ENCODE measurements around the gene LRIT1.

DNA sequence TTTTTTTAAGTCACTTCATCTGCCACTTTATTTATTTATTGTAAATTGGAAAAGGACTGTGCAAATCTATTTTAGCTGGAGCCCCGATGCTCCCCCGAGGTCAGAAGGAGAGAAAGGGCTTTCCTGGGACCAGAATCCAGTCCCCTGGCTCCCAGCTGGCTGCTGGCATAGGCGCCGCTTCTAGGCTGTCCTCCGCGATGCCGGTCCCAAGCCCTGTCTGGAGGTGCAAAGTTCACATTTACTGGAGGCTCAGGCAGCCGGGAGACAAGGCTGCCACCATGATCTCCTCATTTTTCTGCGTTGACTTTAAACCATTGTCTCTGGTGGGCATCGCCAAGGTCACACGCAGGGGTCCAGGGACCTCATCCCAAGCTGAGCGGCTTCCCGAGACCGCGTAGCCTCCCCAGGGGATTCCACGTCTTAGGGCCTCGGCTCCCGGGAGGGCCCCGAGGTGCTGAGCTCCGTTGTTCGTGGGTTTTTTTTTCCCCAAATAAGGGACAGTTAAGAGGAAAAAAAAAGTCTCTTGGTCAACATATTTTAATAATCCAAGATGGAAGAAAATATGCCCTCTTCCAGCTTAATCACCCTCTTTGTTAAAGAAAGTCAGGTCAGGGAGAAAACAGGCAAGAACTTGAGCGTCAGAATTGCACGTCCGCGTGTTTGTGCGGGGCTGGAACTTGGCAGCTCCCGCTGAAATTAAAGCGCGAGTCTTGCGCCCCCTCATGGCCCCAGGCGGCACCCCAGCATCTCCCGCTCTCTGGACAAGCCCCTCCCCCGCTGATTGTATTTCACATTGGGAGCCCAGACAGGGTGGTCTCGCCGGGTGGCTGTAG is 15.4 kb upstream of the LRIT1 start:
- TF ChIP-seq, protein P1, sequence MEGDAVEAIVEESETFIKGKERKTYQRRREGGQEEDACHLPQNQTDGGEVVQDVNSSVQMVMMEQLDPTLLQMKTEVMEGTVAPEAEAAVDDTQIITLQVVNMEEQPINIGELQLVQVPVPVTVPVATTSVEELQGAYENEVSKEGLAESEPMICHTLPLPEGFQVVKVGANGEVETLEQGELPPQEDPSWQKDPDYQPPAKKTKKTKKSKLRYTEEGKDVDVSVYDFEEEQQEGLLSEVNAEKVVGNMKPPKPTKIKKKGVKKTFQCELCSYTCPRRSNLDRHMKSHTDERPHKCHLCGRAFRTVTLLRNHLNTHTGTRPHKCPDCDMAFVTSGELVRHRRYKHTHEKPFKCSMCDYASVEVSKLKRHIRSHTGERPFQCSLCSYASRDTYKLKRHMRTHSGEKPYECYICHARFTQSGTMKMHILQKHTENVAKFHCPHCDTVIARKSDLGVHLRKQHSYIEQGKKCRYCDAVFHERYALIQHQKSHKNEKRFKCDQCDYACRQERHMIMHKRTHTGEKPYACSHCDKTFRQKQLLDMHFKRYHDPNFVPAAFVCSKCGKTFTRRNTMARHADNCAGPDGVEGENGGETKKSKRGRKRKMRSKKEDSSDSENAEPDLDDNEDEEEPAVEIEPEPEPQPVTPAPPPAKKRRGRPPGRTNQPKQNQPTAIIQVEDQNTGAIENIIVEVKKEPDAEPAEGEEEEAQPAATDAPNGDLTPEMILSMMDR (IDR thresholded peaks at IDR 0.05 in 2 of 3, conservative IDR thresholded peaks at IDR 0.05 in 1 of 3; ENCODE audit: borderline replicate concordance in 1 of 3, insufficient read depth in 1 of 3, low read depth in 2 of 3, low read length in 2 of 3): peak; percentile 57 to 88 (median 85); a peak in 5 of 6 replicates
- TF ChIP-seq RAD21 (IDR thresholded peaks at IDR 0.05; ENCODE audit: low read depth) (peak; percentile 55), EZH2phosphoT487 (IDR thresholded peaks at IDR 0.05; ENCODE audit: borderline replicate concordance) (no peak), POLR2A (IDR thresholded peaks at IDR 0.05; ENCODE audit: borderline replicate concordance, extremely low read depth, insufficient read depth, insufficient read length) (no peak), EZH2 (IDR thresholded peaks at IDR 0.05) (no peak), SIN3A (IDR thresholded peaks at IDR 0.05; ENCODE audit: low read depth) (no peak), CEBPB (IDR thresholded peaks at IDR 0.05; ENCODE audit: low read depth) (no peak), FOSL1 (IDR thresholded peaks at IDR 0.05; ENCODE audit: low read depth) (no peak), ELF1 (IDR thresholded peaks at IDR 0.05; ENCODE audit: borderline replicate concordance, low read depth) (no peak), SRF (IDR thresholded peaks at IDR 0.05; ENCODE audit: low read depth) (no peak)

Measured in HCT116 (cell line).